GM18520 (cell line): ENCODE results near the gene DUSP14.

Experiments used
- ATAC-seq: cut with Tn5 transposase; IDR thresholded peaks from one replicate; pipeline ENCODE4 v1.9.1; 2021; ENCODE audit not compliant: unreplicated experiment

Gene DUSP14

GRCh38 chr17:37512442-37513068 lies 22.9 kb downstream of the DUSP14 start:
- no peak for ATAC-seq

DNA sequence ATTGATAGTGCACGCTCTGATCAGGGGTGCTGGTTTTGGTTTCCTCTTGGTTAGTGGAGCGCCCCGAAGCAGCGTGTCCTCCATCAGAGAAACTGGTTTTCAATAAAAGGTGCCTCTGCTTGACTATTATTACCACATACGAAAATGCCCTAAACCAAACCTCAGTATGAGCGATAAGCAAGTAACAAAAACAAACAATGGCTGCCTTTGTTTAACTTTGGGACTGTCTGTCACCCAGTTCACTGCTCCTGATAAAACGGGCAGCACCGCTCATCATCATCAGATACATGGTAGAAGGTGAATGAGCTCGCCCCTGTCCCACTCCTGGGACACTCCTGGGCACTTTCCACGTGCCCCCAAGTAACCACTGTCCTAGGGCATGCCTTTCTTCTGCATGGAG lies 24.0 kb downstream of the DUSP14 start:
- no peak for ATAC-seq

DNA sequence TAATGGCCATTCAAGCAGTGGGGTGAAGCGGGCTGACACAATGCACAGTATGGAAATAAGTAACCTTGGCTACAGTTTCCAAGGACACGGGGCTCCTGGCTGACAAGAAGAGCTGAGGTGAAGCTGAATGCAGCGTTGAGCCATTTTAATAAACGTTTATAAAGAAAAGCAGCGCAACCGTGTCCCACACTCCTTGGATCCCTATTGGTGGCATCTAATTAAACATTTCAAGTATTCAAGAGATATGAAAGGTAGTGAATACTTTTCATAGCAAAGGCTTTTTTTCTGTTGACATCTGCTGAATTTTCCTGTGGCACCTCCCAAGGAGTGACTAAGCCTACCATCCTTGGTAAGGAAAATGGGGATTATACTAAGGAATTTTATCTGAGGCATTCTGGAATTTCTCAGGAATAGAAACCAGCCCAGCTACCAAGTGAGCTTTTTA lies 26.5 kb downstream of the DUSP14 start:
- ATAC-seq, result no peak

GRCh38 chr17:37517881-37518280 lies 28.2 kb downstream of the DUSP14 start:
- no peak for ATAC-seq

GRCh38 chr17:37518826-37519225 lies 29.1 kb downstream of the DUSP14 start:
- ATAC-seq, result no peak

GRCh38 chr17:37519251-37519985 lies 29.7 kb downstream of the DUSP14 start:
- ATAC-seq, result no peak

GRCh38 chr17:37520174-37520573 lies 30.5 kb downstream of the DUSP14 start:
- ATAC-seq, result no peak

GRCh38 chr17:37521821-37522220 lies 32.1 kb downstream of the DUSP14 start:
- ATAC-seq, result no peak

DNA sequence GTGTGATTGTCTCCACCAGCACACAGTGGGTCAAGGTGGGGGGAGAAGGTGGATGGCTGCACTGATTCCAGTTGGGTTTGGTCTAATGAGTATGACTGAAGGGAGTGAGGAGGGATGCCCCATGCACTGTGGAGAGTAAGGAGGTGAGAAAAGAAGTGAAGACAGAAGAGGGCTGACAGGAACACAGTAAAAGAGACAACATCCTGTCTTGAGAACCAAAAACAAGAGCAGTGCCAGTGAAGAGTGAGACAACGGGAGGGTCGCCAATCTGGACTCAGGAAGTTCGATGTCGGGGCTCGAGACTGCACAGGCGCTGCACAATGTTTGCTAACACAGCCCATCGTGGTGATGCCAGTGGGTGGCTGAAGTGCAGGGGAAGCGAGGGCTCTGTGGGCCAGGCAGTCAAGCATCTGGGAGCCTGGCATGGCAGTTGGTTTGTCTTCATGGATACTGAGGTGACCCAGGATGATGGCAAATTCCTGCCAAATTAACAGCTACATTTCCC lies 34.1 kb downstream of the DUSP14 start:
- ATAC-seq, result no peak

DNA sequence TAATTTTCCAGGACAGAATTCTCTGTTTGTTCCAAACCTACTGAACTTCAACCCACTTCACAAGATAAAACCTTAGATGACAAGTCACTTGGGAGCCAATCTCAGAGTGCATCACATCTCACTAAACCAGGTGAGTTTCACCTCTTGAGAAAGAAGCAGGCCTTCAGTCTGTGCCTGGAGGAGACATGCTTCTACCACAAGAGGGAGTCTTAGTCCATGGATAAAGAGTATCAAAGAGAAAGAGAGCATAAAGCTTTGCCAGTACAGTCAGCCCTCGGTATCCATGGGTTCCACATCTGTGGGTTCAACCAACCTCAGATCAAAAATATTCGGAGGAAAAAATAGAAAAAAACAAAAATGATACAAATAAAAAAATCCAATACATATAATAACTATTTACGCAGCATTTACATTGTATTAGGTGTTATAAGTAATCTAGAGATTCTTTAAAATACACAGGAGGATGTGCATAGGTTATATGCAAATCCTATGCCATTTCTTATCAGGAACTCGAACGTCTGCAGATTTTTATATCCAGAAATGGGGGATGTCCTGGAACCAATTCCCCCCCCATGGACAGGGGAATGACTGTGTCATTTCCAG lies 37.7 kb downstream of the DUSP14 start:
- no peak for ATAC-seq

- no peak for ATAC-seq
Measured at GRCh38 chr17:37530420-37530819, 40.7 kb downstream of the DUSP14 start.

DNA sequence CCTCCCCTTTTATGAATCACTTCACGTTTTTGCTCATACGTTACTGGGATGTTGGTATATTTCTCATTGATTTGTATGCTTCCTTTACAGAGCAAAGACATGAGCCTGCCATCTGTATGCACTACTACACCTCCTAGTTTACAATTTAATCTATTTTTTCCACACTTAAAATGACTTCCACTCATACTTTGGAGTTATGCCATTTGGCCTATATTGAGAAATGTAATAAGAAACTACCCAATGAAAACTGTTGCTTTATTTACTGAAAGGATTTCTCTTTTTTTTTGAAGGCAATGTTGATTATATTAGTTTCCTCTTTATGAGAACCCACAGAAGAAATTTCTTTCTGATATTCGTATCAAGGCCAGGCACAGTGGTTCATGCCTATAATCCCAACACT lies 43.1 kb downstream of the DUSP14 start:
- no peak for ATAC-seq

DNA sequence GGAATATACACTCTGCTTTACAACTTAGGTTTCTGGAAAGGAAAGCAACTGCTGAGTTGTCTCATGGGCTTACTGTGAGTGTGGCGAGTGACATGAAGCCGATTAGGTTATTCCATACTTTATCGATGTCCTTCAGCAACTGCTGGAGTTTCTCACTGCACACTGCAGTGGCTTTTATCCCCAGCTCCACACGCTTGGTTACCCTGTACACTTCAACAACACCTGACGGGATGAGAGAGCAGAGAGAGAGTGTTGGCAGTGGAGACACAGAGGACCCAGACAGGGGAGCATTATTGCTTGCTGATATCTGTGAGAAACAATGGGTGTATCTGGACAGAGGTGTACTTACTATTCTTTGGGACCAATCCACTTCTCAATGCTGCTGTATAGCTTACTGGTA lies 46.2 kb downstream of the DUSP14 start:
- no peak for ATAC-seq

- ATAC-seq, result no peak
Measured at GRCh38 chr17:37538981-37539659, 49.4 kb downstream of the DUSP14 start.

DNA sequence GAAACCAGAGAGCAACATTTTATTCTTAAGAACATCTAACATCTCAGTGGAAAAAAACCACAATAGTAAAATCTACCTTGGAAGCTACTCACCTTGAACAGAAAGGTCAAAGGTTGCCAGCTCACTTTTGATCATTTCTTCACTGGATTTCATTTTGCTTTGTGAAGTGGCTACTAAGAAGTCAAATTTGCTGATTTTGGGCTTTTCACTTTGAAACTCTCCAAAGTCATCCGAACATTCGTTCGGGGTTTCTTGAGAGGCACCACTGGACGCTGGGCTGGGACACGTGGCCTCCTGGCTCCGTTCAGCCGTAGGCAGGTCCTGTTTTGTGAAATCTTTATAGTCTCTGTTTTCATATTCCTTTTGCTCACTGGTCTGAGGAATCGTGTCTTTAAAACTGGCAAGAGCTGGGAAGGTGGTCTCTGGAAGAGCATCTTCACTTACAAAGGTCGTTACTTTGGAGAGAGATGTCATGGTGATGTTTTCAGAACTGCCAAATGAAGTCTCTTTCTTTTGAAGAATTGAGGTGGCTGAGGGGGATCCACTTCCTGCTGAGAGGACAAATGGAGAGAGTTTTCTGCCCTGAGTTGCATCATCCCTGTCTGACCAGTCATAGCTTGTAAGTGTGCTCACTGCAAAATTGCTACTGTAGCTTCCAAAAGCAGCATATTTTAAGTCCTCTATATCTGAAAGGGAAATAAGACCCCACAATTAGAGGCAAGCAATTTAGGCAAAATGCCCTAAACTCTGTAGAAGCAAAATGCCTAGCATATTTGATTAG lies 52.4 kb downstream of the DUSP14 start:
- ATAC-seq, result no peak

- no peak for ATAC-seq
Measured at GRCh38 chr17:37543637-37544052, 54.0 kb downstream of the DUSP14 start.

- no peak for ATAC-seq
Measured at GRCh38 chr17:37545486-37545885, 55.8 kb downstream of the DUSP14 start.

DNA sequence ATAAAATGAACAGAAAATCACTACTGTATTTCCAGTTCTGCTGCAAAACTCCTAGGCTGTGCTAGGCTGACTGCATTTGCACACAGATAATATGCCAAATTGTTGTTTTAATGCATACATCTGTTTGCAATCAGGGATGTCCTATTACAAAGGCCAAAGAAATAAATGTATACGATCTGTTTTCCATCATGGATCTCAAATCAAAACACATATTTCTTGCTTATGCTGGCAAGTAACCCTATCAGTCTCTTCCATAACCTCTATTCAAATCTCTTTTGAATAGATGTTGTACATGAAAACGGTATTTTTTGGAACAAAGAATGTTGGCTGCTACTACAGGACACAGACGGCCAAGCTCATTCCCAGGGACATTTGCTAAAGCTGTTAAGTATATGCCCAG lies 56.6 kb downstream of the DUSP14 start:
- no peak for ATAC-seq

DNA sequence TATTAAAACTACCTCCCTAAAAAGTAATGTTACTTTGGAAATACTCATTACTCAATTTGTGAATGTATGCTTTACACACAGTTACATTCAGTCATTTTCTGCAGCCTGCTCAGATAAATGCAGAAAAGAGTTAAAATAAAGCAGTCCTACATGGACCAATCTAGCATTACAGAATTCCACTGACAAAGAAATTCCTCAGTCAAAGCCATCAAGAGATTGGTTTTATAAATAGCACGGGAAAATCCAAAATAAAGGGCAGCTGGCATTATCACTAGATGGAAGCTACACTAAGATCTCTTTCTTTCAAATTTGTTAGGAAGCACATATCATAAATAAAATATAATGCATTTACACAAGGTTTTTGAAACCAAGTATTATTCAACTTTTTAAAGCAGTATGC lies 58.3 kb downstream of the DUSP14 start:
- ATAC-seq, result no peak

DNA sequence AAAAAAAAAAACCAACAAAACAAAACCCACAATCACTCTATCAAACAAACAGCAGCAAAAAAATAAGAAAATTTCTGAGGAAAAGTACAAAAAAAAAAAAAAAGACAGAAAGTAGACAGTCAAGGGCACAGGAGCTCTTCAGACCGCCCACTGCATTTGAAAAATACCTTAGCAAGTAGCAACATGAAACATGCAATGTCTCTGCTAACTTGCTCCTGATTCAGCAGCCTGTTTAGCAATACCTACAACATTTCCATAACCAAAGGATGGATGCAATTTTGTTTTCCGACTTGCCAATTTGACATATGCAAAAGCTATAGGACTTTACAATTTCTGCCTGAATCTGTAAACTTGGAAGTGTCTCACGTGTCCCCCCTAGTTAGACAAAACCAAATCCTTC lies 62.1 kb downstream of the DUSP14 start:
- ATAC-seq, result no peak
